ENCODE measurements around the gene SLC6A3. TPM values are rescaled to one million over a fixed set of nuclear protein-coding genes. Genes with fewer than 3 reads are reported as not detected.

Gene SLC6A3
- total RNA-seq, 2 experiments from 2014 or later, result not detected

DNA sequence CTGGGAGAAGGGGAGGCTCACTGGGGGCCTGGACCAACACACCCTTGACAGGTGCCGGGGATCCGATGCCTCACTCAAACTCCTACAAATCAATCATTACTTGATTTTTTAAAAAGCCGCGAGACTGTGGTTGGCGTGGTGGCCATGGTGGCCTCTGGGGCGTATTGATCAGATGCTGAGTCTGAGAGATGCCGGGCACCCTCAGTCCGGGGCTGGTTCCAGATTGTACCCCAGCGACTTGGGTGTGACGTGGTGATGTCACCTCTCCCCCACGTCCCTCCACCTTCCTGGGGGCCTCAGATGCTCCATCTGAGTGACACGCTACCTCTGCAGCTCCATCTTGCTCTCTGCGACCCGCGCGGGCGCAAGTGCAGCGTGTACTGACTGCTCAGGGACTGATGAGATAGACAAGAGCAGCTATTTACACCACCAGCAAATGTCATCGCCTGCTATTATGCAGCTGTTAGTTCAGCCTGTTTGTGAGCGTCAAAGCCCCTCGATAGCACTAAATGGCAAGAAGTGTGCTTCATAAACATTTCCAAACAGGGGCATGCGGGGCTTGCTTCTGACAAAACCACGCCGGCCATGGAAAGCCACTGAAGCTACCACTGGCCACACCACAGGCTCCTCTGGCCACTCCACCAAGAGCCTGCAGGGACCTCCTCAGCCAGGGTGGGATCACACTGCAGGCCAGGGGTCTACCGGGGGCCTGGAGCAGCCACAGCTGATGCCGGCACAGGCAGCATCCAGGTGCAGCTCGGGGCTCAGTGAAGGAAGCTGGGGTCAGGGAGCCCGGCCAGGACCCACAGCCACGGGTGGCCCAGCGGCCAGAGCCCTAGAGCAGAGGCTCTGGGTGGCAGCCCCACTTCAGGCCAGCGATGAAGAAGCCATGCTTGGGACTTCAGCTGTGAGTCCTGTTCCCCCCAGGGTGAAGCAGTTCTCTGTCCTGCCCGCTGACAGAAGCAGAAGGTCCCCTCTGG is 50.1 kb downstream of the SLC6A3 start:
- Histone ChIP-seq H2AFZ (ENCODE audit: low read length) (no peak overlapping the region), H4K20me1 (ENCODE audit: insufficient read depth, low read length) (no peaks in the 10 kb centered on the region), H3K9me3 (ENCODE audit: low read length) (no peaks in the 10 kb centered on the region), H3K27ac (ENCODE audit: low read depth, low read length, poor library complexity, severe bottlenecking) (no peak overlapping the region), H3K4me2 (ENCODE audit: low read length) (no peak overlapping the region), H3K9me2 (ENCODE audit: insufficient read depth, low read length) (no peaks in the 10 kb centered on the region), H3K79me2 (ENCODE audit: insufficient read depth, low read depth, low read length) (no peaks in the 10 kb centered on the region), H3K36me3 (ENCODE audit: insufficient read depth, low read length) (no peaks in the 10 kb centered on the region), H3K4me3 (ENCODE audit: low read depth, low read length, poor library complexity, severe bottlenecking) (no peak overlapping the region), H3K4me1 (ENCODE audit: insufficient read depth, low read length, poor library complexity, severe bottlenecking) (no peaks in the 10 kb centered on the region)
- intact Hi-C loops (cut with micrococcal nuclease; ENCODE audit: unreplicated experiment), result no loop called here
- DNase-seq (ENCODE audit: low spot score), result no peak
- POLR2A ChIA-PET, result interaction anchor here (0.6 kb wide), 1 partner anchor 40 kb away, joined by 3 read pairs; no protein-coding TSS in a partner anchor
- no TSS peak for BruUV-seq (replicated peaks)
- CTCF ChIA-PET (ENCODE audit: unreplicated experiment), result interaction anchor here (0.6 kb wide), 1 partner anchor 178 kb away, joined by 3 read pairs; no protein-coding TSS in a partner anchor
- TF ChIP-seq EZH2phosphoT487 (IDR thresholded peaks at IDR 0.05; ENCODE audit: borderline replicate concordance, low read depth, low read length), result no peak
- no peak for TF ChIP-seq CTCF (conservative IDR thresholded peaks at IDR 0.05; ENCODE audit: low read length)

GRCh38 chr5:1393571-1394501 is 51.4 kb downstream of the SLC6A3 start:
- no TSS peak for BruUV-seq (replicated peaks)
- POLR2A ChIA-PET, result no interaction called here
- no peaks in the 10 kb centered on the region for H3K36me3 ChIP-seq (ENCODE audit: insufficient read depth, low read length)
- no peak overlapping the region for H3K27ac ChIP-seq (ENCODE audit: low read depth, low read length, poor library complexity, severe bottlenecking)
- intact Hi-C loops (cut with micrococcal nuclease; ENCODE audit: unreplicated experiment), result no loop called here
- no peaks in the 10 kb centered on the region for H3K9me2 ChIP-seq (ENCODE audit: insufficient read depth, low read length)
- no peaks in the 10 kb centered on the region for H3K9me3 ChIP-seq (ENCODE audit: low read length)
- CTCF ChIA-PET (ENCODE audit: unreplicated experiment), result no interaction called here
- H2AFZ ChIP-seq (ENCODE audit: low read length), result no peak overlapping the region
- no peak overlapping the region for H3K4me2 ChIP-seq (ENCODE audit: low read length)
- H3K79me2 ChIP-seq (ENCODE audit: insufficient read depth, low read depth, low read length), result no peaks in the 10 kb centered on the region
- no peaks in the 10 kb centered on the region for H4K20me1 ChIP-seq (ENCODE audit: insufficient read depth, low read length)
- TF ChIP-seq CTCF (conservative IDR thresholded peaks at IDR 0.05; ENCODE audit: low read length), result no peak
- TF ChIP-seq EZH2phosphoT487 (IDR thresholded peaks at IDR 0.05; ENCODE audit: borderline replicate concordance, low read depth, low read length), result no peak
- no peak overlapping the region for H3K4me3 ChIP-seq (ENCODE audit: low read depth, low read length, poor library complexity, severe bottlenecking)
- no peaks in the 10 kb centered on the region for H3K4me1 ChIP-seq (ENCODE audit: insufficient read depth, low read length, poor library complexity, severe bottlenecking)
- DNase-seq (ENCODE audit: low spot score), result no peak

Data from OCI-LY7 (cell line).